ENCODE measurements around the gene ICA1. TPM values are rescaled to one million over a fixed set of nuclear protein-coding genes. Genes with fewer than 3 reads are reported as not detected.

The ICA1 gene
- total RNA-seq, 1 donor, result 2.2 TPM

DNA sequence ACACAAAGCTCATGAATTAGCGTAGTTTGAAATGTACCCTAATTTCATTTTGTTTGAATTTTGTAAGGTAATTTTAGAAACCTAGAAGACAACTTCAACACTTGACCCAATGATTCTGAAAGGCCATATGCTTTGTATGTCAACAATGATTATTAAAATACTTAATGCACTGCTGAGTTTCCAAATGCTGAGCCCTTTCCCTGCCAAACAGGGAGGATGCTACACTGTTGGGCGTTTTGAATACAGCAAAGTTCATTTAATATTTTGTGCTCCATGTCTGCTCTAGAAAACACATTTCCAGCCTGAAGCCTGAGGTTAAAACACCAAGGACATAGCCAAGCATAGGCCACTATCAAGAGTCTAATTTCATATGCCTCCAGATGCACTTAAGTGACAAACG is 99.8 kb downstream of the ICA1 start:
- Histone ChIP-seq H3K27ac (ENCODE audit: low read depth, low read length) (no peak overlapping the region), H3K27me3 (ENCODE audit: insufficient read depth, low read length) (no peaks in the 10 kb centered on the region), H3K4me1 (ENCODE audit: insufficient read depth, low read length) (no peaks in the 10 kb centered on the region), H4K20me1 (ENCODE audit: insufficient read depth, low read length) (no peaks in the 10 kb centered on the region), H3K9me3 (ENCODE audit: low read depth, low read length) (no peaks in the 10 kb centered on the region), H3K79me2 (ENCODE audit: insufficient read depth, low read length) (no peaks in the 10 kb centered on the region), H3K36me3 (ENCODE audit: insufficient read depth, low read length) (no peaks in the 10 kb centered on the region), H3K4me2 (ENCODE audit: insufficient read depth, low read length) (no peak overlapping the region), H2AFZ (ENCODE audit: low read length) (no peak overlapping the region), H3K4me3 (ENCODE audit: insufficient read depth, low read length) (no peak overlapping the region)
- no peak for TF ChIP-seq CTCF (IDR thresholded peaks at IDR 0.05; ENCODE audit: extremely low read depth, low read depth, low read length)
- peak; percentile 15 for DNase-seq (ENCODE audit: insufficient read length, low spot score, missing footprints)

- Histone ChIP-seq H3K36me3 (ENCODE audit: insufficient read depth, low read length) (no peaks in the 10 kb centered on the region), H3K9me3 (ENCODE audit: low read depth, low read length) (no peaks in the 10 kb centered on the region), H3K27ac (ENCODE audit: low read depth, low read length) (no peak overlapping the region), H3K4me2 (ENCODE audit: insufficient read depth, low read length) (no peak overlapping the region), H4K20me1 (ENCODE audit: insufficient read depth, low read length) (no peaks in the 10 kb centered on the region), H2AFZ (ENCODE audit: low read length) (no peak overlapping the region), H3K79me2 (ENCODE audit: insufficient read depth, low read length) (no peaks in the 10 kb centered on the region), H3K4me3 (ENCODE audit: insufficient read depth, low read length) (no peak overlapping the region), H3K4me1 (ENCODE audit: insufficient read depth, low read length) (no peaks in the 10 kb centered on the region), H3K27me3 (ENCODE audit: insufficient read depth, low read length) (no peaks in the 10 kb centered on the region)
- DNase-seq (ENCODE audit: insufficient read length, low spot score, missing footprints), result no peak
- TF ChIP-seq CTCF (IDR thresholded peaks at IDR 0.05; ENCODE audit: extremely low read depth, low read depth, low read length), result no peak
These were observed 100.6 kb downstream of the ICA1 start for GRCh38 chr7:8161364-8161828.

DNA sequence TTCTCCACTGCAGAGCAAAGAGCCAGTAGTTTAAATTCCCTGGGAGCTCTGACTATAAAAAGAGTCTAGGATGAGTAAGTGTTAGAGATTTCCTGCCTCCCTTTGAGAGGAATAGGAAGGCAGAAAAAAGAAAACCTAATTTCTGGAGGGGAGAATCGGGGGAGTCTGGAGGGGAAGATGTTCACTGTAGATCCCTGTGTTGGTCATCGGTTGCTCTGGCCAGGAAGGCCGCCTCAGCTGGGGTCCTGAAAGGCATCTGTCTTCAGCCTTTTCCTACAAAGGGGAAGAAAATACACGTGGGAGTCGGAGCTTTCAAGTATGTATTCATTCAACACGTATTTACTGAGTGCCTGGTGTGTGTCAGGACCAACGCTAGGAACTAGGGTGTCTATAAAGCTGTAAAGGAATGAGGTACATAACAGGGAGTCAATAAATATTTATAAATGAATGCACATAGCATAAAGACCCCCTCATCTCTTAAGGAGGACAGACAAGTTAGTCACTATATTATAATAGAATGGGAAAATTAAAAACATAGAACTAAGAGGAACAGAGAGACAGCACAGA is 101.1 kb downstream of the ICA1 start:
- no peak for TF ChIP-seq CTCF (IDR thresholded peaks at IDR 0.05; ENCODE audit: extremely low read depth, low read depth, low read length)
- H3K4me1 ChIP-seq (ENCODE audit: insufficient read depth, low read length), result no peaks in the 10 kb centered on the region
- peak overlapping the region; percentile 35 for H3K4me2 ChIP-seq (ENCODE audit: insufficient read depth, low read length)
- H2AFZ ChIP-seq (ENCODE audit: low read length), result peak overlapping the region; percentile 57
- no peaks in the 10 kb centered on the region for H3K9me3 ChIP-seq (ENCODE audit: low read depth, low read length)
- DNase-seq (ENCODE audit: insufficient read length, low spot score, missing footprints), result no peak
- no peak overlapping the region for H3K27ac ChIP-seq (ENCODE audit: low read depth, low read length)
- H3K79me2 ChIP-seq (ENCODE audit: insufficient read depth, low read length), result no peaks in the 10 kb centered on the region
- H3K4me3 ChIP-seq (ENCODE audit: insufficient read depth, low read length), result no peak overlapping the region
- H4K20me1 ChIP-seq (ENCODE audit: insufficient read depth, low read length), result no peaks in the 10 kb centered on the region
- H3K36me3 ChIP-seq (ENCODE audit: insufficient read depth, low read length), result no peaks in the 10 kb centered on the region
- no peaks in the 10 kb centered on the region for H3K27me3 ChIP-seq (ENCODE audit: insufficient read depth, low read length)

DNA sequence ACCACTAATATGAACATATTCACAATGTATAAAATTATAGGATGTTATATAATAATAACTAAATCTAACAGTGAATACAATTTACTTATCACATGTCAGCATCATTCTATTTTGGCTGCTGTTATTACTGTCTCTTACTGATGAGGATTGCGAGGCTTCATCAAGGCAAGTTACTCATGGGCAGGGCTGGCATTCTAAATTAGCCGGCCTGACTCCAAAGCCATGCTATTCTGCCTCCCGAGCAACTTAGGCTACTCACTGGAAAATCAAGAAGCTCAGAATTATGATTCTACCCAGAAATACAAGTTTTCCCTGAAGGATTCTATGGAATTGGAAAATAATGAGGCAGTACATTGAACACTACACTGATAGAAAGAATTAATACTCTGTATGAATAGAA is 101.7 kb downstream of the ICA1 start:
- H4K20me1 ChIP-seq (ENCODE audit: insufficient read depth, low read length), result no peaks in the 10 kb centered on the region
- H3K4me1 ChIP-seq (ENCODE audit: insufficient read depth, low read length), result no peaks in the 10 kb centered on the region
- no peak overlapping the region for H3K27ac ChIP-seq (ENCODE audit: low read depth, low read length)
- H3K36me3 ChIP-seq (ENCODE audit: insufficient read depth, low read length), result no peaks in the 10 kb centered on the region
- no peaks in the 10 kb centered on the region for H3K9me3 ChIP-seq (ENCODE audit: low read depth, low read length)
- H3K27me3 ChIP-seq (ENCODE audit: insufficient read depth, low read length), result no peaks in the 10 kb centered on the region
- H3K79me2 ChIP-seq (ENCODE audit: insufficient read depth, low read length), result no peaks in the 10 kb centered on the region
- H3K4me3 ChIP-seq (ENCODE audit: insufficient read depth, low read length), result no peak overlapping the region
- no peak overlapping the region for H2AFZ ChIP-seq (ENCODE audit: low read length)
- DNase-seq (ENCODE audit: insufficient read length, low spot score, missing footprints), result no peak
- H3K4me2 ChIP-seq (ENCODE audit: insufficient read depth, low read length), result no peak overlapping the region
- no peak for TF ChIP-seq CTCF (IDR thresholded peaks at IDR 0.05; ENCODE audit: extremely low read depth, low read depth, low read length)
